Astrocyte (in vitro differentiated cells and primary cell): Measurements from ENCODE around the gene NUBPL. TPM values are rescaled to one million over a fixed set of nuclear protein-coding genes. Genes with fewer than 3 reads are reported as not detected.

Experiments used
- DNase-seq: peaks from one replicate; pipeline ENCODE4 v3.0.0-alpha.2; 2010; ENCODE audit warnings: low read depth
- FAIRE-seq: peaks from 2 replicates; lab custom pipeline; 2011; peaks lifted over from hg19 to GRCh38; lab: Jason Lieb, UNC
- H2AFZ ChIP-seq: 2 replicates; pipeline ENCODE4 v1.6.0; 2012; ENCODE audit warnings: low read depth, low read length, inconsistent platforms
- H3K27ac ChIP-seq: 2 replicates; pipeline ENCODE4 v1.5.1; 2011; ENCODE audit warnings: low read depth, low read length, inconsistent platforms
- H3K27me3 ChIP-seq: 2 replicates; pipeline ENCODE4 v1.6.0; 2011; ENCODE audit warnings: low read length, inconsistent platforms; ENCODE audit not compliant: insufficient read depth
- H3K36me3 ChIP-seq: 2 replicates; pipeline ENCODE4 v1.5.1; 2011; ENCODE audit warnings: low read length, inconsistent platforms; ENCODE audit not compliant: insufficient read depth
- H3K4me1 ChIP-seq: 2 replicates; pipeline ENCODE4 v1.5.1; 2011; ENCODE audit warnings: low read length, inconsistent platforms; ENCODE audit not compliant: insufficient read depth
- H3K4me2 ChIP-seq: 2 replicates; pipeline ENCODE4 v1.6.0; 2012; ENCODE audit warnings: low read length, inconsistent platforms
- H3K4me3 ChIP-seq: 2 replicates; pipeline ENCODE4 v1.5.1; 2011; ENCODE audit warnings: low read depth, mild to moderate bottlenecking, low read length, inconsistent platforms; ENCODE audit not compliant: insufficient read depth
- H3K79me2 ChIP-seq: 2 replicates; pipeline ENCODE4 v1.6.0; 2012; ENCODE audit warnings: mild to moderate bottlenecking, low read length, inconsistent platforms; ENCODE audit not compliant: insufficient read depth
- H3K9ac ChIP-seq: 2 replicates; pipeline ENCODE4 v1.6.0; 2012; ENCODE audit warnings: mild to moderate bottlenecking, low read length, inconsistent platforms
- H3K9me3 ChIP-seq: 2 replicates; pipeline ENCODE4 v1.5.1; 2012; ENCODE audit warnings: low read depth, mild to moderate bottlenecking, low read length, inconsistent platforms; ENCODE audit not compliant: insufficient read depth
- H4K20me1 ChIP-seq: 2 replicates; pipeline ENCODE4 v1.6.0; 2012; ENCODE audit warnings: low read length, inconsistent platforms; ENCODE audit not compliant: insufficient read depth
- H3K27ac Mint-ChIP-seq: one replicate; pipeline ENCODE4 v1.8.0; 2021; ENCODE audit warnings: mild to moderate bottlenecking, mixed read lengths; ENCODE audit not compliant: unreplicated experiment
- H3K27me3 Mint-ChIP-seq: one replicate; pipeline ENCODE4 v1.8.0; 2021; ENCODE audit warnings: low read depth, mixed read lengths; ENCODE audit not compliant: unreplicated experiment
- H3K36me3 Mint-ChIP-seq: one replicate; pipeline ENCODE4 v1.8.0; 2021; ENCODE audit warnings: low read depth, mixed read lengths; ENCODE audit not compliant: unreplicated experiment
- H3K4me1 Mint-ChIP-seq: one replicate; pipeline ENCODE4 v1.8.0; 2021; ENCODE audit warnings: low read depth, mixed read lengths; ENCODE audit not compliant: unreplicated experiment
- H3K4me3 Mint-ChIP-seq: one replicate; pipeline ENCODE4 v1.8.0; 2021; ENCODE audit warnings: mild to moderate bottlenecking, moderate library complexity, mixed read lengths; ENCODE audit not compliant: unreplicated experiment
- H3K9me3 Mint-ChIP-seq: one replicate; pipeline ENCODE4 v1.8.0; 2021; ENCODE audit warnings: mild to moderate bottlenecking, mixed read lengths; ENCODE audit not compliant: unreplicated experiment
- CTCF ChIP-seq: IDR thresholded peaks from 2 replicates; pipeline ENCODE4 v1.5.1; 2011; ENCODE audit warnings: low read depth, mild to moderate bottlenecking, inconsistent platforms, low read length, moderate library complexity; ENCODE audit not compliant: insufficient read depth
- EZH2 ChIP-seq: IDR thresholded peaks from 2 replicates; pipeline ENCODE4 v1.6.1; 2012; ENCODE audit warnings: mild to moderate bottlenecking, low read length, inconsistent platforms; ENCODE audit not compliant: insufficient read depth
- total RNA-seq: library from RNA; stranded (reverse); gene quantifications from 2 replicates; pipeline ENCODE4 v1.2.1, GENCODE V29; 2021

Gene NUBPL
- total RNA-seq, 1 donor from 2014 or later = 9.0 TPM

GRCh38 chr14:31894351-31894750, 333.1 kb downstream of the NUBPL start:
- peaks cover 22% of the 10 kb centered on the region for H3K4me1 ChIP-seq
- no peaks in the 10 kb centered on the region for H3K27me3 ChIP-seq
- no peaks in the 10 kb centered on the region for H3K79me2 ChIP-seq
- peak overlapping the region; percentile 96 for H3K27ac Mint-ChIP-seq
- H3K4me1 Mint-ChIP-seq = peaks cover 45% of the 10 kb centered on the region
- DNase-seq (no peak), FAIRE-seq (no peak)
- H3K4me3 ChIP-seq = no peak overlapping the region
- TF ChIP-seq CTCF = no peak
- TF ChIP-seq EZH2 = no peak
- H3K4me2 ChIP-seq = no peak overlapping the region
- H3K9me3 ChIP-seq = no peaks in the 10 kb centered on the region
- H3K27me3 Mint-ChIP-seq = no peaks in the 10 kb centered on the region
- H3K9me3 Mint-ChIP-seq = no peaks in the 10 kb centered on the region
- no peaks in the 10 kb centered on the region for H4K20me1 ChIP-seq
- no peak overlapping the region for H3K4me3 Mint-ChIP-seq
- no peaks in the 10 kb centered on the region for H3K36me3 Mint-ChIP-seq
- H3K36me3 ChIP-seq = no peaks in the 10 kb centered on the region
- H3K27ac ChIP-seq = no peak overlapping the region
- H3K9ac ChIP-seq = no peak overlapping the region
- H2AFZ ChIP-seq = no peak overlapping the region

- H3K36me3 Mint-ChIP-seq = no peaks in the 10 kb centered on the region
- Histone ChIP-seq H3K4me1 (peaks cover 22% of the 10 kb centered on the region), H3K79me2 (no peaks in the 10 kb centered on the region), H3K9ac (peak overlapping the region; percentile 2), H3K36me3 (no peaks in the 10 kb centered on the region), H3K27ac (peak overlapping the region; percentile 4), H3K9me3 (no peaks in the 10 kb centered on the region), H3K4me3 (no peak overlapping the region), H3K27me3 (no peaks in the 10 kb centered on the region), H3K4me2 (peak overlapping the region; percentile 31), H2AFZ (peak overlapping the region; percentile 26), H4K20me1 (no peaks in the 10 kb centered on the region)
- peaks cover 45% of the 10 kb centered on the region for H3K4me1 Mint-ChIP-seq
- no peaks in the 10 kb centered on the region for H3K9me3 Mint-ChIP-seq
- H3K27ac Mint-ChIP-seq = peak overlapping the region; percentile 96
- peak; percentile 78 for DNase-seq
- no peaks in the 10 kb centered on the region for H3K27me3 Mint-ChIP-seq
- H3K4me3 Mint-ChIP-seq = no peak overlapping the region
- peak; percentile 52 for FAIRE-seq
- no peak for TF ChIP-seq EZH2
- TF ChIP-seq CTCF = no peak
These were observed 334.0 kb downstream of the NUBPL start for GRCh38 chr14:31895206-31895605.

- Histone ChIP-seq H3K79me2 (no peaks in the 10 kb centered on the region), H2AFZ (peak overlapping the region; percentile 26), H3K36me3 (no peaks in the 10 kb centered on the region), H3K4me1 (peaks cover 22% of the 10 kb centered on the region), H3K27me3 (no peaks in the 10 kb centered on the region), H3K4me3 (no peak overlapping the region), H3K9ac (no peak overlapping the region), H3K27ac (no peak overlapping the region), H3K4me2 (peak overlapping the region; percentile 31), H3K9me3 (no peaks in the 10 kb centered on the region), H4K20me1 (no peaks in the 10 kb centered on the region)
- FAIRE-seq (no peak), DNase-seq (no peak)
- Mint-ChIP-seq H3K27ac (peak overlapping the region; percentile 96), H3K4me1 (peaks cover 45% of the 10 kb centered on the region), H3K4me3 (no peak overlapping the region), H3K9me3 (no peaks in the 10 kb centered on the region), H3K27me3 (no peaks in the 10 kb centered on the region), H3K36me3 (no peaks in the 10 kb centered on the region)
- TF ChIP-seq CTCF = no peak
- TF ChIP-seq EZH2 = no peak
These were observed 334.4 kb downstream of the NUBPL start for GRCh38 chr14:31895646-31896045.
